Keratinocyte (primary cell): ENCODE data around the gene ANKRD62. TPM values are rescaled to one million over a fixed set of nuclear protein-coding genes. Genes with fewer than 3 reads are reported as not detected.

Experiments used
- DNase-seq: peaks from one replicate; pipeline ENCODE4 v3.0.0-alpha.2; 2011; ENCODE audit warnings: low read depth, missing footprints, low spot score
- FAIRE-seq: peaks from 2 replicates; lab custom pipeline; 2011; peaks lifted over from hg19 to GRCh38; lab: Jason Lieb, UNC
- H2AFZ ChIP-seq: 2 replicates; pipeline ENCODE4 v1.6.0; 2012; ENCODE audit warnings: low read length, control low read depth, inconsistent platforms; ENCODE audit not compliant: control insufficient read depth
- H3K27ac ChIP-seq: 2 replicates; pipeline ENCODE4 v1.5.1; 2011; ENCODE audit warnings: low read length; ENCODE audit not compliant: control insufficient read depth, insufficient read depth
- H3K27me3 ChIP-seq: 3 replicates; pipeline ENCODE4 v1.6.0; 2011; ENCODE audit warnings: low read length; ENCODE audit not compliant: control insufficient read depth, insufficient read depth; ENCODE audit errors: extremely low read depth
- H3K36me3 ChIP-seq, 2 experiments: 2 replicates in 1 of 2; 3 replicates in 1 of 2; pipeline ENCODE4 v1.5.1; 2011; ENCODE audit warnings: low read length in 2 of 2, mild to moderate bottlenecking in 1 of 2; ENCODE audit not compliant: control insufficient read depth in 2 of 2, insufficient read depth in 2 of 2; ENCODE audit errors: extremely low read depth in 1 of 2
- H3K4me1 ChIP-seq: 3 replicates; pipeline ENCODE4 v1.5.1; 2011; ENCODE audit warnings: low read length; ENCODE audit not compliant: control insufficient read depth, insufficient read depth; ENCODE audit errors: extremely low read depth
- H3K4me2 ChIP-seq: 3 replicates; pipeline ENCODE4 v1.6.0; 2011; ENCODE audit warnings: low read depth, low read length; ENCODE audit not compliant: control insufficient read depth, insufficient read depth; ENCODE audit errors: extremely low read depth
- H3K4me3 ChIP-seq, 3 experiments: fragments of 200-600 bp in 1 of 3; sonication (generic) in 1 of 3; 2 replicates in 2 of 3; 3 replicates in 1 of 3; pipeline ENCODE4 v1.5.1; 2011 to 2016; ENCODE audit warnings: low read length in 3 of 3, mild to moderate bottlenecking in 3 of 3, control low read depth in 2 of 3, inconsistent platforms in 1 of 3, low read depth in 1 of 3, mixed read lengths in 1 of 3, mixed run types in 1 of 3, moderate library complexity in 1 of 3; ENCODE audit not compliant: control insufficient read depth in 2 of 3, insufficient read depth in 2 of 3; ENCODE audit errors: extremely low read depth in 1 of 3
- H3K79me2 ChIP-seq: 2 replicates; pipeline ENCODE4 v1.6.0; 2012; ENCODE audit warnings: low read length; ENCODE audit not compliant: control insufficient read depth, insufficient read depth
- H3K9ac ChIP-seq: 3 replicates; pipeline ENCODE4 v1.6.0; 2011; ENCODE audit warnings: low read length; ENCODE audit not compliant: control insufficient read depth, insufficient read depth; ENCODE audit errors: extremely low read depth
- H3K9me1 ChIP-seq: 3 replicates; pipeline ENCODE4 v1.6.0; 2011; ENCODE audit warnings: low read length; ENCODE audit not compliant: control insufficient read depth, insufficient read depth; ENCODE audit errors: extremely low read depth
- H3K9me3 ChIP-seq: 2 replicates; pipeline ENCODE4 v1.5.1; 2012; ENCODE audit warnings: low read depth, low read length; ENCODE audit not compliant: control insufficient read depth
- H4K20me1 ChIP-seq: 3 replicates; pipeline ENCODE4 v1.6.0; 2011; ENCODE audit warnings: low read length; ENCODE audit not compliant: control insufficient read depth, insufficient read depth; ENCODE audit errors: extremely low read depth
- CTCF ChIP-seq, 3 experiments: IDR thresholded peaks in 1 of 3; conservative IDR thresholded peaks in 1 of 3; optimal IDR thresholded peaks in 1 of 3; 2 replicates in 2 of 3; 3 replicates in 1 of 3; pipeline versions ENCODE3 to v1.5.1; 2011; ENCODE audit warnings: low read length in 3 of 3, mild to moderate bottlenecking in 3 of 3, moderate library complexity in 2 of 3, control low read depth in 1 of 3, inconsistent platforms in 1 of 3; ENCODE audit not compliant: insufficient read depth in 2 of 3; ENCODE audit errors: extremely low read depth in 1 of 3
- EZH2 ChIP-seq: IDR thresholded peaks from one replicate; pipeline ENCODE4 v1.6.1; 2012; ENCODE audit warnings: inconsistent platforms, mild to moderate bottlenecking, low read length, moderate library complexity
- dilution Hi-C: fragments of 300-500 bp; cut with MboI; formaldehyde crosslinking; loops from one replicate; pipeline ENCODE4 v1.7.0; 2020; ENCODE audit warnings: low sequenced_read_pairs; ENCODE audit not compliant: extremely low pct_ligation_motif_present
- polyA plus RNA-seq, 5 experiments: library from polyadenylated mRNA; depleted of rRNA in 3 of 5; stranded (reverse) in 3 of 5; stranded (forward) in 1 of 5; unstranded in 1 of 5; fragments of >200 nt; gene quantifications; 1 replicate in 1 of 5; 2 replicates in 3 of 5; 3 replicates in 1 of 5; pipeline versions ENCODE4 v1.2.1 to v1.2.3, GENCODE V29; 2011 to 2012; ENCODE audit warnings: missing spikeins in 2 of 5, low read depth in 1 of 5, low replicate concordance in 1 of 5

Gene ANKRD62
- polyA plus RNA-seq, 1 donor (not counting 4 experiments of a cell fraction or from before 2014, with no cell fraction given), result not detected

GRCh38 chr18:12085786-12086185 is 7.9 kb upstream of the ANKRD62 start:
- no peak overlapping the region for H3K4me2 ChIP-seq
- no peaks in the 10 kb centered on the region for H3K4me1 ChIP-seq
- DNase-seq, result no peak
- H3K9ac ChIP-seq, result no peak overlapping the region
- TF ChIP-seq CTCF (optimal IDR thresholded peaks at IDR 0.05 in 1 of 3, IDR thresholded peaks at IDR 0.05 in 1 of 3, conservative IDR thresholded peaks at IDR 0.05 in 1 of 3; ENCODE audit: extremely low read depth in 1 of 3, insufficient read depth in 2 of 3, low read length in 3 of 3) (no peak), EZH2 (no peak)
- H3K4me3 ChIP-seq, result no peak overlapping the region
- no peaks in the 10 kb centered on the region for H3K79me2 ChIP-seq
- H4K20me1 ChIP-seq, result no peaks in the 10 kb centered on the region
- dilution Hi-C loops, result no loop called here
- no peaks in the 10 kb centered on the region for H3K9me3 ChIP-seq
- no peak overlapping the region for H2AFZ ChIP-seq
- FAIRE-seq, result no peak
- H3K27me3 ChIP-seq, result no peaks in the 10 kb centered on the region
- no peak overlapping the region for H3K27ac ChIP-seq
- no peaks in the 10 kb centered on the region for H3K36me3 ChIP-seq
- no peaks in the 10 kb centered on the region for H3K9me1 ChIP-seq

GRCh38 chr18:12086249-12086648 is 7.4 kb upstream of the ANKRD62 start:
- Histone ChIP-seq H3K27me3 (no peaks in the 10 kb centered on the region), H3K9me1 (no peaks in the 10 kb centered on the region), H3K4me3 (no peak overlapping the region), H3K27ac (no peak overlapping the region), H3K4me1 (no peaks in the 10 kb centered on the region), H3K9me3 (no peaks in the 10 kb centered on the region), H3K9ac (no peak overlapping the region), H3K79me2 (no peaks in the 10 kb centered on the region), H3K4me2 (no peak overlapping the region), H2AFZ (no peak overlapping the region), H4K20me1 (no peaks in the 10 kb centered on the region), H3K36me3 (no peaks in the 10 kb centered on the region)
- dilution Hi-C loops, result no loop called here
- DNase-seq, result no peak
- TF ChIP-seq EZH2, result no peak
- TF ChIP-seq CTCF (optimal IDR thresholded peaks at IDR 0.05 in 1 of 3, IDR thresholded peaks at IDR 0.05 in 1 of 3, conservative IDR thresholded peaks at IDR 0.05 in 1 of 3; ENCODE audit: extremely low read depth in 1 of 3, insufficient read depth in 2 of 3, low read length in 3 of 3), result no peak
- FAIRE-seq, result no peak
